ENCODE measurements around the gene ALDH1A1. TPM values are rescaled to one million over a fixed set of nuclear protein-coding genes. Genes with fewer than 3 reads are reported as not detected.

Gene ALDH1A1
- total and polyA plus RNA-seq, 2 of the 8 experiments (the other 6 are each of a cell fraction or from before 2014, with no cell fraction given) = 0.50 to 0.82 TPM

- no peaks in the 10 kb centered on the region for H3K36me3 ChIP-seq (ENCODE audit: control insufficient read depth in 2 of 4, insufficient read depth in 4 of 4, low read length in 3 of 4)
- no peak overlapping the region for H3K4me2 ChIP-seq (ENCODE audit: insufficient read depth in 1 of 2, low read depth in 2 of 2, low read length in 2 of 2)
- H2AK5ac ChIP-seq (ENCODE audit: low read depth, low read length) = no peak overlapping the region
- H4K20me1 ChIP-seq (replicated peaks in 1 of 2; ENCODE audit: control insufficient read depth in 1 of 2, insufficient read depth in 2 of 2, low read length in 2 of 2) = no peaks in the 10 kb centered on the region
- no peak overlapping the region for H2BK120ac ChIP-seq (replicated peaks; ENCODE audit: low read depth, low read length)
- H2BK20ac ChIP-seq (ENCODE audit: low read length) = no peak overlapping the region
- FAIRE-seq (no peak), DNase-seq (ENCODE audit: low read depth in 1 of 2, low spot score in 2 of 2) (no peak)
- WGBS, 2 experiments (ENCODE audit: extremely low coverage in 1 of 2, insufficient coverage in 1 of 2, insufficient read length in 1 of 2, insufficient replicate concordance in 2 of 2, low coverage in 1 of 2, low lambda C conversion rate in 2 of 2, missing lambda C conversion rate in 1 of 2) = 79% methylated on average over 2 of the region's 2 CpGs; no CpG with 5 or more reads in 1 of the 2 experiments
- no peak overlapping the region for H4K91ac ChIP-seq (replicated peaks; ENCODE audit: insufficient read length, low read length)
- no peaks in the 10 kb centered on the region for H3K23me2 ChIP-seq (ENCODE audit: low read depth, low read length)
- H3K4me1 ChIP-seq (replicated peaks in 1 of 4; ENCODE audit: control insufficient read depth in 3 of 4, insufficient read depth in 4 of 4, low read length in 3 of 4) = no peaks in the 10 kb centered on the region; a peak in 1 of 7 replicates
- H2BK15ac ChIP-seq (ENCODE audit: low read length) = no peak overlapping the region
- no peak overlapping the region for H2BK12ac ChIP-seq (ENCODE audit: low read depth, low read length)
- no peak overlapping the region for H3K4me3 ChIP-seq (ENCODE audit: extremely low read depth in 1 of 4, insufficient read depth in 2 of 4, low read depth in 3 of 4, low read length in 4 of 4)
- no peaks in the 10 kb centered on the region for H3K79me2 ChIP-seq (ENCODE audit: control insufficient read depth in 1 of 2, insufficient read depth in 2 of 2, low read length in 2 of 2)
- no peak overlapping the region for H3K27ac ChIP-seq (ENCODE audit: low read depth, low read length)
- H2BK5ac ChIP-seq (ENCODE audit: low read depth, low read length) = no peak overlapping the region
- H3K9me3 ChIP-seq (ENCODE audit: insufficient read depth in 2 of 2, low read depth in 1 of 2, low read length in 1 of 2) = no peaks in the 10 kb centered on the region
- no peak overlapping the region for H4K8ac ChIP-seq (ENCODE audit: extremely low read depth, insufficient read depth, low read length)
- POLR2A ChIA-PET (ENCODE audit: partially characterized antibody) = no interaction called here
- no peak overlapping the region for H3K14ac ChIP-seq (ENCODE audit: insufficient read length)
- no peak overlapping the region for H3K4ac ChIP-seq (replicated peaks; ENCODE audit: insufficient read length, low read depth, low read length)
- no peaks in the 10 kb centered on the region for H3K79me1 ChIP-seq (ENCODE audit: low read depth, low read length)
- H3K18ac ChIP-seq (ENCODE audit: extremely low read depth, low read length) = no peak overlapping the region
- no peak overlapping the region for H3K9ac ChIP-seq (replicated peaks in 1 of 4; ENCODE audit: extremely low read depth in 1 of 4, low read depth in 3 of 4, low read length in 3 of 4)
- no peaks in the 10 kb centered on the region for H3K27me3 ChIP-seq (replicated peaks in 1 of 4; ENCODE audit: control insufficient read depth in 3 of 4, extremely low read depth in 1 of 4, insufficient read depth in 3 of 4, low read length in 3 of 4)
- CTCF ChIA-PET (ENCODE audit: partially characterized antibody) = interaction anchor here (1.1 to 1.3 kb wide), 3 partner anchors 17 to 125 kb away, joined by 3 to 4 read pairs (median 3); no protein-coding TSS in a partner anchor
- no peak overlapping the region for H3K23ac ChIP-seq (ENCODE audit: insufficient read length)
- no peak overlapping the region; the same call in 1 of the 2 replicates for H2AFZ ChIP-seq (ENCODE audit: low read length)
- H3K56ac ChIP-seq (replicated peaks; ENCODE audit: insufficient read length, low read depth, low read length) = no peak overlapping the region
- H4K5ac ChIP-seq (ENCODE audit: insufficient read length, low read depth, low read length) = no peak overlapping the region
- TF ChIP-seq EGR1 (IDR thresholded peaks at IDR 0.05; ENCODE audit: borderline replicate concordance, low read depth, low read length) = no peak
- TF ChIP-seq BCL11A (IDR thresholded peaks at IDR 0.05; ENCODE audit: low read depth in 2 of 2, low read length in 2 of 2) = no peak
- TF ChIP-seq KDM5A (IDR thresholded peaks at IDR 0.05; ENCODE audit: low read length) = no peak
- no peak for TF ChIP-seq USF2 (IDR thresholded peaks at IDR 0.05; ENCODE audit: low read length)
- no peak for TF ChIP-seq TBP (IDR thresholded peaks at IDR 0.05; ENCODE audit: low read depth, low read length)
- no peak for TF ChIP-seq CTBP2 (IDR thresholded peaks at IDR 0.05; ENCODE audit: borderline replicate concordance, insufficient read depth, insufficient read length, low read length)
- no peak for TF ChIP-seq CHD1 (IDR thresholded peaks at IDR 0.05; ENCODE audit: low read depth, low read length)
- no peak for TF ChIP-seq SRF (IDR thresholded peaks at IDR 0.05; ENCODE audit: low read depth, low read length)
- TF ChIP-seq RXRA (IDR thresholded peaks at IDR 0.05; ENCODE audit: insufficient read depth, low read depth, low read length) = no peak
- no peak for TF ChIP-seq POLR2AphosphoS5 (IDR thresholded peaks at IDR 0.05; ENCODE audit: low read depth, low read length)
- no peak for TF ChIP-seq SIX5 (IDR thresholded peaks at IDR 0.05; ENCODE audit: low read depth, low read length)
These were observed 31.5 kb upstream of the ALDH1A1 start for GRCh38 chr9:72984226-72984947.

Measured in H1 (cell line).